ENCODE data around the gene C1orf35. TPM values are rescaled to one million over a fixed set of nuclear protein-coding genes. Genes with fewer than 3 reads are reported as not detected.

Gene C1orf35
- polyA plus RNA-seq, 3 donors, result 6.9 to 34.2 (median 10.6) TPM

DNA sequence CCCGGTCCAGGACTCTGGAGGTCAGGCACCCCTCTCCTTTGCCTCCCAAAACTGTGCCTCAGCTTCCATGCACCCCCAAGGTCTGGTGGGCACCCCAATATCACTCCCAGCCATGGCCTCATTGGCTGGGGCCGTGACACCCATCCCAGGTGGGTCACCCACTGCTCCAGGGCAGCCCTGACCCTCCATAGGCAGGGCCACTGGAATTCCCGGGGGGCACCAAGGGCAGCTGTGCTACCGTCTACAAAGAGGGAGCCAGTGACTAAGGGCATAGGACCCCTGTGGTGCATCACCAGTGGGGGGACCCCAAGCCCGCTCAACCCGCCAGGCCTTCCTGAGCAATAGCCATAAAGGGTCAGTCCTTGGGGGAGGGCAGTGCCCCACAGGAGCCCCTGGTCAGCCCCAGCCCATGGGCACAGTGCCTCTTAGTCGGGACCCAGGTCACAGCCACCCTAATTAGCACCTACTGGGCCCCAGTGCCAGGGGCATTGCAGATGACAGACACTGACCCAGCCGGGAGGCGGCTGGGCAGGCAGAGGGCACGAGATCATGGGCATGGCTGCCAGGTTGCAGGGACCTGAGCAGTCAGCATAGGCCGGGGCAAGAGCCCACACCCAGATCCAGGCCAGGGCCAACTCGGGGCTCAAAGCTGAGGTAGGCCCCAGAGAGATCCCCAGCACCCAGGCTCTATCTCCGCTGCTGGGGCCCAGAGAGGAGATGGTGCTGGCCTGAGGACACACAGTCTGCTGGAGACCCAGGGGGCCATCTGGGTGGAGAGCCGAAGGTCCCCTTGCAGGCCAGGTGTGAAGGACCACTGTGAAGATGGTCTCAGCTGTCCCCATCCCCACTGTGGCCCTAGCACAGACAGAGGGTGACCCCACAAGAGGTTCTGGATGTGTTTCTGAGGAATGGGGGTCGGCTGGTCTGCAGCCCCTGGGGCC lies 39.6 kb downstream of the C1orf35 start:
- H4K20me1 ChIP-seq (ENCODE audit: insufficient read depth, low read length), result no peaks in the 10 kb centered on the region
- peaks cover 0 to 20% (median 11%) of the 10 kb centered on the region in 7 donors for H3K9me3 Mint-ChIP-seq
- H3K27ac Mint-ChIP-seq, result no peak overlapping the region
- H3K4me1 Mint-ChIP-seq, result peaks cover 11% of the 10 kb centered on the region
- H3K27me3 Mint-ChIP-seq (ENCODE audit: low read depth in 3 of 3), result peaks cover 40 to 59% (median 54%) of the 10 kb centered on the region in 3 donors
- peaks cover 3 to 9% of the 10 kb centered on the region in 2 donors for H3K9me3 ChIP-seq (replicated peaks in 1 of 2; ENCODE audit: control insufficient read depth in 1 of 2, insufficient read depth in 1 of 2, low read length in 2 of 2)
- H3K27ac ChIP-seq (ENCODE audit: low read depth in 1 of 2, low read length in 2 of 2), result no peak overlapping the region
- H2AFZ ChIP-seq (ENCODE audit: insufficient read depth, low read depth, low read length, poor library complexity, severe bottlenecking), result no peak overlapping the region
- WGBS (ENCODE audit: insufficient coverage), result 97% methylated on average over 14 of the region's 15 CpGs
- H3K36me3 Mint-ChIP-seq, result peaks cover 3% of the 10 kb centered on the region in 2 donors
- H3K36me3 ChIP-seq (replicated peaks in 1 of 2; ENCODE audit: control insufficient read depth in 1 of 2, insufficient read depth in 2 of 2, low read length in 2 of 2), result no peaks in the 10 kb centered on the region
- intact Hi-C loops (cut with micrococcal nuclease), result no loop called here
- peaks cover 21 to 51% of the 10 kb centered on the region in 2 donors for H3K27me3 ChIP-seq (ENCODE audit: control insufficient read depth in 2 of 2, insufficient read depth in 2 of 2, low read length in 2 of 2)
- no peak overlapping the region for H3K4me2 ChIP-seq (replicated peaks; ENCODE audit: extremely low read depth, low read length, poor library complexity, severe bottlenecking)
- H3K4me3 Mint-ChIP-seq, result no peak overlapping the region
- H3K79me2 ChIP-seq (ENCODE audit: insufficient read depth, low read length), result no peaks in the 10 kb centered on the region
- H3K9ac ChIP-seq (ENCODE audit: insufficient read depth, low read length, poor library complexity, severe bottlenecking), result no peak overlapping the region
- TF ChIP-seq, protein P1, sequence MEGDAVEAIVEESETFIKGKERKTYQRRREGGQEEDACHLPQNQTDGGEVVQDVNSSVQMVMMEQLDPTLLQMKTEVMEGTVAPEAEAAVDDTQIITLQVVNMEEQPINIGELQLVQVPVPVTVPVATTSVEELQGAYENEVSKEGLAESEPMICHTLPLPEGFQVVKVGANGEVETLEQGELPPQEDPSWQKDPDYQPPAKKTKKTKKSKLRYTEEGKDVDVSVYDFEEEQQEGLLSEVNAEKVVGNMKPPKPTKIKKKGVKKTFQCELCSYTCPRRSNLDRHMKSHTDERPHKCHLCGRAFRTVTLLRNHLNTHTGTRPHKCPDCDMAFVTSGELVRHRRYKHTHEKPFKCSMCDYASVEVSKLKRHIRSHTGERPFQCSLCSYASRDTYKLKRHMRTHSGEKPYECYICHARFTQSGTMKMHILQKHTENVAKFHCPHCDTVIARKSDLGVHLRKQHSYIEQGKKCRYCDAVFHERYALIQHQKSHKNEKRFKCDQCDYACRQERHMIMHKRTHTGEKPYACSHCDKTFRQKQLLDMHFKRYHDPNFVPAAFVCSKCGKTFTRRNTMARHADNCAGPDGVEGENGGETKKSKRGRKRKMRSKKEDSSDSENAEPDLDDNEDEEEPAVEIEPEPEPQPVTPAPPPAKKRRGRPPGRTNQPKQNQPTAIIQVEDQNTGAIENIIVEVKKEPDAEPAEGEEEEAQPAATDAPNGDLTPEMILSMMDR (IDR thresholded peaks at IDR 0.05), result no peak
- no peak for DNase-seq
- peaks cover 17 to 22% of the 10 kb centered on the region in 2 donors for H3K4me1 ChIP-seq (ENCODE audit: control insufficient read depth in 1 of 2, insufficient read depth in 2 of 2, low read length in 2 of 2)
- H3K4me3 ChIP-seq (replicated peaks in 1 of 3; ENCODE audit: low read depth in 2 of 3, low read length in 3 of 3), result no peak overlapping the region

DNA sequence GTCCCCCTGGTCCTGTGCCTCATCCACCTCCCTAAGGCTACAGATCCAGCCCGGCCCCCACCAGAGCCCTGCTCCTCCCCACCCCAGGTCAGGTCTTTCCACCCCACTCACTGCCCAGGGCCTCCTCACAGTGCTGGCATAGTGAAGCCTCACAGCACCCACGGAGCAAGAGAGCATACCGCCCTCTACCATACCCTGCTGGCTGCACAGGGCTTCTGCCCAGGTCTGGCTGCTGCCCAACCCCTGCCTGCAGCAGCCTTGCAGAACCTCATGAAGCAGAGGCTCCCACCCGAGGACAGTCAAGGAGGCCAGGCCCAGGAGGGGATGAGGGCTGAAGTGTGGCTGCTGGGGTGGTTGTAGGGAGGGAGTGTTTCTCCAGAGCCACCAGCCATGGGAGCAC lies 40.3 kb downstream of the C1orf35 start:
- H3K27me3 Mint-ChIP-seq (ENCODE audit: low read depth in 3 of 3), result peaks cover 48 to 66% (median 62%) of the 10 kb centered on the region in 3 donors
- Histone ChIP-seq H3K9me3 (replicated peaks in 1 of 2; ENCODE audit: control insufficient read depth in 1 of 2, insufficient read depth in 1 of 2, low read length in 2 of 2) (peaks cover 8 to 14% of the 10 kb centered on the region in 2 donors), H3K27me3 (ENCODE audit: control insufficient read depth in 2 of 2, insufficient read depth in 2 of 2, low read length in 2 of 2) (peaks cover 26 to 58% of the 10 kb centered on the region in 2 donors), H3K79me2 (ENCODE audit: insufficient read depth, low read length) (no peaks in the 10 kb centered on the region), H3K36me3 (replicated peaks in 1 of 2; ENCODE audit: control insufficient read depth in 1 of 2, insufficient read depth in 2 of 2, low read length in 2 of 2) (no peaks in the 10 kb centered on the region), H2AFZ (ENCODE audit: insufficient read depth, low read depth, low read length, poor library complexity, severe bottlenecking) (no peak overlapping the region), H3K27ac (ENCODE audit: low read depth in 1 of 2, low read length in 2 of 2) (no peak overlapping the region), H3K4me3 (replicated peaks in 1 of 3; ENCODE audit: low read depth in 2 of 3, low read length in 3 of 3) (no peak overlapping the region), H3K9ac (ENCODE audit: insufficient read depth, low read length, poor library complexity, severe bottlenecking) (no peak overlapping the region), H3K4me1 (ENCODE audit: control insufficient read depth in 1 of 2, insufficient read depth in 2 of 2, low read length in 2 of 2) (peaks cover 17 to 22% of the 10 kb centered on the region in 2 donors), H3K4me2 (replicated peaks; ENCODE audit: extremely low read depth, low read length, poor library complexity, severe bottlenecking) (no peak overlapping the region), H4K20me1 (ENCODE audit: insufficient read depth, low read length) (no peaks in the 10 kb centered on the region)
- no peak for DNase-seq
- TF ChIP-seq, protein P1 (IDR thresholded peaks at IDR 0.05), result no peak
- intact Hi-C loops (cut with micrococcal nuclease), result no loop called here
- 71% methylated on average over 4 of the region's 4 CpGs for WGBS (ENCODE audit: insufficient coverage)
- H3K4me3 Mint-ChIP-seq, result no peak overlapping the region
- H3K4me1 Mint-ChIP-seq, result peaks cover 11% of the 10 kb centered on the region
- H3K9me3 Mint-ChIP-seq, result peaks cover 0 to 27% (median 14%) of the 10 kb centered on the region in 7 donors
- peaks cover 3% of the 10 kb centered on the region in 2 donors for H3K36me3 Mint-ChIP-seq
- no peak overlapping the region for H3K27ac Mint-ChIP-seq

Data from CD14-positive monocyte (primary cell).